GM21381 (cell line): Measurements from ENCODE around the gene RRAS2.

Source experiments
- ATAC-seq: cut with Tn5 transposase; IDR thresholded peaks from one replicate; pipeline ENCODE4 v1.9.1; 2021; ENCODE audit warnings: mild to moderate bottlenecking, moderate library complexity; ENCODE audit not compliant: unreplicated experiment

Gene RRAS2

DNA sequence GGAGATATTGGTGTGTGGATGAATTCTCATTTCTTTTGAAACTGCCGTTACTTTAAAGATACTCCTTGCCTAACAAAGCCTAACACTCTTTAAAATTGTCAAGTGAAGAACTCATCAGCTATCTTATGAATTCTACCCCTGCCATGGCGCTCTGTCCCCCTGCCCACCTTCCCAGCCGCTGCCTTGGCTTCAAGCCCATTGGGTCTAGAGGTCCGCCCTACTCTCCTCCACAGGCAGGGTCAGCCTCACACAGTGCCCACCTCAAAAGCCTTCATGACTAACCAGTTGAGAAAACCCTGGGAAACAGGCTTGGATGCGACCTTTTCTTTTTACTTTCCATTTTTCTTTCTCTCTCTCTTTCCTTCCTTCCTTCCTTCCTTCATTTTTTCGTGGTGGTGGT, 128.6 kb downstream of the RRAS2 start:
- ATAC-seq, result no peak

DNA sequence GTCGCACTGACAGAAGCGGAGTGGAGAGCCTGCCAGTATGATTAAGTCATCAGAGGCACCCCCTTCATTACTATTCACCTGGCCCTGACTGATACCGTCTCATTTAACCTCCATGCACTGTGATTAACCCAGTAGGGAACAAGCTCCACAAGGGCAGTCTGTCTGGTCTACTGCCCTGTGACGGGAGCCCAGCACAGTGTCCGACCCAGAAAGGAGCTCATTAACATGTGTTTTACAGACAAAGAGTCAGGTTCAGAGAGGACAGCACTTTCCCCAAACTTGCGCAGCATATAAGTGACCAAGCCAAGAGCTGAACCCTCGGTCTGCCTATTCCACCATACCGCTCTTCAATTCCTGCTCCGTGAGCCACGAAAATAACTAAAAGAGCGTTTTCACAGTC, 129.5 kb downstream of the RRAS2 start:
- ATAC-seq, result no peak

DNA sequence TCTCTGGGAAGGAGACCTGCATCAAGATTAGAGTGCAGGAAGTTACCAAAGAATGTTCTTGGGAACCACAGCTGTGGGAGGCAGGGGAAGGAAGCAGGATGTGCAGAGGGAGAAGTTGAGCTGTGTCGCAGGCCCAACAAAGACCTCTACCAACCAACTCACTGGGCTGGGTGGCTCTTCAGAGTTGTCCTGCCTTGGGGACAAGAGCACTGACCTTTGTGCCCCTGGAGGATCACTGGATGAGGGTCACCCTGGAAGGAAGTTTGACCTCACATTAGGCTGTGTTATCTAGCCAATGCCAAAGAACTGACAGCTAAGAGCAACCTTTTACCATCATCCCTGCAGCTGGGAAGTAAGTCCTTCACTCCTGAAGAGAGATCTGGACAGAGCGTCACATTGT, 130.6 kb downstream of the RRAS2 start:
- no peak for ATAC-seq
